ENCODE measurements around the gene GKAP1.
A peak's percentile ranks its signal among the peaks of the same experiment; 100 is the strongest.
"Not testable (repeated sequence)": the region's sequence is repeated elsewhere in the genome, so short reads cannot be mapped to it uniquely, and the experiment has no call there.

GKAP1 gene

GRCh38 chr9:83817356-83818278, at the start of gene GKAP1:
TSS of gene GKAP1 (minus strand) at chr9:83817769. CDS start at chr9:83806517, 11,252 bp downstream.
- peak; percentile 71 for DNase-seq

DNA sequence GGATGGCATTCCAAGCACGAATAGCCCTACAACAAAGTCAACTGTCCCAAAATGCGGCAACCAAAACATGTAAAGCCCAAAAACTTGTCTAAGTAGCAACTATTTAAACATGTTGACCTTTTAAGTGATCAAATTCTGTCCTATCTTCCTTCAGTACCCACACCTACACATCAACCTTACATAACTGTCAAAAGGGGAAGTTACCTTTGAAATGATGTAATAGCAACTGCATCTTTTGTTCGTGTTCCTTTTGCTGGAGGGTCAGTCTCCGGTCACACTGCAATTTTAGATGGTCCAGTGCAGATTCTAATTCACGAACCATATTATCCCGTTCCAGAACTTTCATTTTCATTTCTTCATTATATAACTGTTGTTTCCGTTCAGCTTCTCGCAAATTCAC, 32.3 kb upstream of the GKAP1 start:
- DNase-seq, result not testable (repeated sequence)

- not testable (repeated sequence) for DNase-seq
Observed at GRCh38 chr9:83837070-83837643, 19.6 kb upstream of the GKAP1 start.

DNA sequence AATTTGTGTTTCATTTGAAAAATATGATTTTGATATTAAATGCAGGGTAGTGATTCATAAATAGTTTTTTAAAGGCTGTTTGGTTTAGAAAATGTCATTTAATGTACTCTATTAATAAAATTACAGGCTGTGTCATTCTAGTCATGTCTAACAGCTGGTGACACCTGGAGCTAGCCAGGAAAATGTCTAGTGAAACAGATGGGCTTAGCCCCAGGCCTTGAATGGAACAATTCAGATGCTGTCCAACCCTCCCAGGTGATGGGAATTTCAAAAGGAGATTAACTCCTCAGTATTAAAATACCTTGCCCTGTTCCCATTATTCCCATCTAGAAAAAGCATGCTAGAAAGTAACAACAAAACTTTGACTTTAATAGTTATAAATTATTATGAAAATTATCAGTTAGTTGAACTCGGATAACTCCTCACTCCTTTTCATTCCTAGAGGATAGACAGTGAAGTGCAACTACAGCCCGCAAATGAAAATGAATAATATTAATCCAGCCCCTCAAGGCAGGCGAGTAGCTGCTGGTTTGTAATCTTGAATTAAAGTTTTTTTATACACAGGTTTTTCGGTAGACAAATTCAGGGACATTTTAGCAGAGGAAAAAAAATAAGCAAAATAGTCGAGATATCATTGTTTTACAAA, 13.0 kb upstream of the GKAP1 start:
- DNase-seq, result not testable (repeated sequence)

- DNase-seq, result not testable (repeated sequence)
Observed at GRCh38 chr9:83824986-83825623, 7.5 kb upstream of the GKAP1 start.

GRCh38 chr9:83817011-83817355, 586 bp downstream of the GKAP1 start:
- peak; percentile 15 for DNase-seq

DNA sequence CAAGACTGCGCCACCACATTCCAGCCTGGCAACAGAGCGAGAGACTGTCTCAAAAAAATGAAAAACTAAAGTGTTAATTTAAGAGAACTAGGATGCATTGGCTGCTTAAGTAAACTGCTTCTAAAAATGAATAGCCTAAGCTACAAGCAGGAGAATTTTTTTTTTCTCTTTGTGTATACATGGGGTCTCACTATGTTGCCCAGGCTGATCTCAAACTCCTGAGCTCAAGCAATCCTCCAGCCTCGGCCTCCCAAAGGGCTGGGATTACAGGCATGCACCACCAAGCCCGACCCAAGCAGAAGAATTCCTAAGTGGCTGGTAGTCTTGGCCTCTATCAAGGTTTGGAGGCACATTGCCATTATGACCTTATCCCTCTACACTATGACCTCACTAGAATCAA, 2.4 kb downstream of the GKAP1 start:
- not testable (repeated sequence) for DNase-seq

GRCh38 chr9:83809213-83809612, 8.4 kb downstream of the GKAP1 start:
- not testable (repeated sequence) for DNase-seq

GRCh38 chr9:83804454-83804853, 13.1 kb downstream of the GKAP1 start:
- not testable (repeated sequence) for DNase-seq

GRCh38 chr9:83803941-83804340, 13.6 kb downstream of the GKAP1 start:
- not testable (repeated sequence) for DNase-seq

- no peak for DNase-seq
Observed at GRCh38 chr9:83800236-83801033, 17.1 kb downstream of the GKAP1 start.

GRCh38 chr9:83794051-83794450, 23.5 kb downstream of the GKAP1 start:
- DNase-seq, result no peak

DNA sequence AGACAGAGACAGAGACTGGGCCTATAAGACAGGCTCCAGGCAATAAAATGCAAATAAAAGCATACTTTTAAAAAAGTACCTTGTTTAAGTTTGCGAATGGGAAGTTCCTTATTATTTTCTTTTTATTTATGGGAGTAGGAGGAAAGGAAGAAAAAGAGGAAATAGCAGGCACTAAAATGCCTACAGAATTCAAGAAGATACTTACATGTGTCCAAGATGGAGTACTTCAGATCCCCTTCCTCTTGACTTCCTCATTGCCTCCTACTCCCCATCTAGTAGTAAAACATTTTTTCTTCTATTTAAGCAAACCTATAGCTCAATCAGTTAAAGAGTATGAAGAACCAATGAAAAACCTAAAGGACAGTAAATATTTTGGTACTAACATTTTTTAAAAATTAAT, 24.8 kb downstream of the GKAP1 start:
- no peak for DNase-seq

DNA sequence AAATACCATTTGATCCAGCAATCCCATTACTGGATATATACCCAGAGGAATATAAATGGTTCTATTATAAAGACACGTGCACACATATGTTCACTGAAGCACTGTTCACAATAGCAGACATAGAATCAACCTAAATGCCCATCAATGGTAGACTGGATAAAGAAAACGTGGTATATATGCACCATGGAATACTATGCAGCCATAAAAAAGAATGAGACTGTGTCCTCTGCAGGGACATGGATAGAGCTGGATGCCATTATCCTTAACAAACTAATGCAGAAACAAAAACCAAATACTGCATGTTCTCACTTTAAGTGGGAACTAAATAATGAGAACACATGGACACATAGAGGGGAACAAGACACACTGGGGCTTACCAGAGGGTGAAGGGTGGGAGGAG, 39.4 kb downstream of the GKAP1 start:
- no peak for DNase-seq

DNA sequence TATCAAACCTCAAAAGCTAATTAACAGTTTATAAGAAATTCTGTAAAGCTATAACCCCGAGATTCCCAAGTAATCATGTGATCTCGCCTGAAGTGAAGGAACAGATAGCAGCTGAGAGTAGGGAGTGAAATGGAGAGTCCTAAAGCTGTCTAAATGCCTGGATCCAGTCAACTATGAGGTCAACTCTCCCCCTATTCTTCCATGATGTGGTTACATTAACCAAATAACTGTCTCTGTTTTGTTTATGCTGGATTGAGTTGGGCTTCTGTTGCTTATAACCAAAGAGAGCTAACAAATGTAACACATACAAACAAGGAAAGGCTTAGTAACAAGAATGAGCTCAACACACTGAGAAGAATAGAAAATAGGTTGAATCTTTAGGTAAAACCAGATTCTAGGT, 41.6 kb downstream of the GKAP1 start:
- DNase-seq, result no peak

DNA sequence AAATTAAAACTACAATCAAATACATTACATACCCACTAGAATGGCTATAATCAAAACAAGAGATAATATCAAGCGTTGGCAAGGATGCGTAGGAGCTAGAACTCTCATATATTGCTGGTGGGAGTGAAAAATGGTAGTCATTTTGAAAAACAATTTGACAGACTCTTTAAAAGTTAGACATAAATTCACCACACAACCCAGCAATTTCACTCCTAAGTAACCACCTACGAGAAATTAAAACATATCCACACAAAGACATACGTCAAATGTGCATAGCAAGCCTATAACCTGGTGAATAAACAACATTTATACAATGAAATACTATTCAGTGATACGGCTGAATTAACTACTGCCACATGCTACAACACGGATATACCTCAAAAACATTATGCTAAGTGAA, 44.7 kb downstream of the GKAP1 start:
- no peak for DNase-seq

GRCh38 chr9:83765376-83765775, 52.2 kb downstream of the GKAP1 start:
- DNase-seq, result no peak

DNA sequence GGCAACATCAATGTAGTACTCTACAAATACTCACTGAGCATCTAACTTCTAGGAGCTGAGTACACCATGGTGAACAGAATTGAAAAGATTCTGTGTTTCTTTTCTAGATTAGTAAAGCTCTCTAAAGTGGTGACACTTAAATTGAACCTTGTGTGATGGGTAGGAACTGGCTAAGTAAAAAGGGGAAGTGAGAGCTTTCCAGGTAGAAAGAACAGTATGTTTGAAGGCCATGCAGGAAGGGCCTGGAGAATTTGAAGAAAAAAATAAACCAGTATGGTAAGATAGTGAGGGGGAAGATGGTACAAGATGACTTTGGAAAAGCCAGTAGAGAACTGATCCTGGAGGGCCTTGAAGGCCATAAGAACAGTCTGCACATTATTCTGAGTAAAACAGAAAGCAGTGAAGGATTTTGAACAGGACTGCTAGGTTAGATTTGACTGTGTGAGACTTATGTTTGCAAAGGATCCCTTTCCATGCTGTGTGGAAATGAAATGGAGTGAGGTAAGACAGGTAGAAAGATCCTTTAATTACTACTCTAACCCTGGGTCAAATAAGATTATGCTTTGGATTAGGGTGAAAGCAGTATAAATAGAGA, 63.1 kb downstream of the GKAP1 start:
- DNase-seq, result no peak

- no peak for DNase-seq
Observed at GRCh38 chr9:83749706-83750105, 67.9 kb downstream of the GKAP1 start.

GRCh38 chr9:83744206-83744605, 73.4 kb downstream of the GKAP1 start:
- no peak for DNase-seq

GRCh38 chr9:83733739-83734138, 83.8 kb downstream of the GKAP1 start:
- DNase-seq, result no peak

All from stimulated activated CD4-positive, alpha-beta T cell treated with anti-CD3 and anti-CD28 coated beads, Interleukin-1b, Interleukin-23, amount 100 ng/mL, for 48 hours (primary cell).